SK-N-SH treated with all-trans-retinoic acid at 6 μM for 48 hours (cell line): ENCODE measurements around the gene MYCN.
A peak's percentile ranks its signal among the peaks of the same experiment; 100 is the strongest.
"Not testable (repeated sequence)": the region's sequence is repeated elsewhere in the genome, so short reads cannot be mapped to it uniquely, and the experiment has no call there.

Experiments used
- ATAC-seq: fragments of 200-7000 bp; cut with Tn5 transposase; 3 replicates; pipeline ENCODE4 v1.9.1; 2020; ENCODE audit warnings: mild to moderate bottlenecking, moderate library complexity
- ARNTL ChIP-seq: fragments of 450-650 bp; formaldehyde crosslinking; IDR thresholded peaks from 2 replicates; pipeline ENCODE4 v1.5.0; 2020; ENCODE audit warnings: low read depth, mild to moderate bottlenecking, moderate library complexity, borderline replicate concordance
- BACH2 ChIP-seq: fragments of 250-450 bp; sonication (Bioruptor Pico); IDR thresholded peaks from 2 replicates; pipeline ENCODE4 v1.9.0; 2021; ENCODE audit warnings: mild to moderate bottlenecking, borderline replicate concordance
- CREB5 ChIP-seq: fragments of 250-450 bp; sonication (Bioruptor Pico); IDR thresholded peaks from 2 replicates; pipeline ENCODE4 v1.5.1; 2020; ENCODE audit warnings: low read depth, mild to moderate bottlenecking, moderate library complexity
- CSRNP3 ChIP-seq: fragments of 250-450 bp; sonication (Bioruptor Pico); IDR thresholded peaks from 2 replicates; pipeline ENCODE4 v1.5.1; 2021; ENCODE audit warnings: mild to moderate bottlenecking, moderate library complexity
- ESRRG ChIP-seq: fragments of 250-450 bp; sonication (Bioruptor Pico); IDR thresholded peaks from 2 replicates; pipeline ENCODE4 v1.6.1; 2021; ENCODE audit warnings: mild to moderate bottlenecking
- GLIS3 ChIP-seq: fragments of 250-450 bp; sonication (Bioruptor Pico); IDR thresholded peaks from 2 replicates; pipeline ENCODE4 v1.5.0; 2020; ENCODE audit warnings: mild to moderate bottlenecking, moderate library complexity
- ISL1 ChIP-seq: fragments of 250-450 bp; sonication (Bioruptor Pico); IDR thresholded peaks from 2 replicates; pipeline ENCODE4 v2.1.2; 2022; ENCODE audit warnings: mild to moderate bottlenecking, moderate library complexity
- OSR1 ChIP-seq: fragments of 250-450 bp; sonication (Bioruptor Pico); IDR thresholded peaks from 2 replicates; pipeline ENCODE4 v1.8.0; 2022; ENCODE audit warnings: moderate library complexity, mild to moderate bottlenecking, inconsistent platforms
- POU6F1 ChIP-seq: fragments of 250-450 bp; sonication (Bioruptor Pico); IDR thresholded peaks from 2 replicates; pipeline ENCODE4 v1.8.0; 2021; ENCODE audit warnings: low read depth, mild to moderate bottlenecking, moderate library complexity, borderline replicate concordance
- PPARA ChIP-seq: fragments of 250-450 bp; sonication (Bioruptor Pico); IDR thresholded peaks from 2 replicates; pipeline ENCODE4 v1.5.0; 2020; ENCODE audit warnings: mild to moderate bottlenecking, borderline replicate concordance
- RARB ChIP-seq: fragments of 250-450 bp; sonication (Bioruptor Pico); IDR thresholded peaks from 2 replicates; pipeline ENCODE4 v1.8.0; 2021; ENCODE audit warnings: mild to moderate bottlenecking, moderate library complexity
- SNAI2 ChIP-seq: fragments of 250-450 bp; sonication (Bioruptor Pico); IDR thresholded peaks from 2 replicates; pipeline ENCODE4 v1.5.0; 2020; ENCODE audit warnings: mild to moderate bottlenecking, moderate library complexity
- TCF4 ChIP-seq: fragments of 250-450 bp; sonication (Bioruptor Pico); IDR thresholded peaks from 2 replicates; pipeline ENCODE4 v1.8.0; 2021; ENCODE audit warnings: mild to moderate bottlenecking, moderate library complexity, borderline replicate concordance
- ZC3H10 ChIP-seq: fragments of 250-450 bp; sonication (Bioruptor Pico); IDR thresholded peaks from 2 replicates; pipeline ENCODE4 v1.5.1; 2021; ENCODE audit warnings: mild to moderate bottlenecking, moderate library complexity
- ZFP3 ChIP-seq: fragments of 250-450 bp; sonication (Bioruptor Pico); IDR thresholded peaks from 2 replicates; pipeline ENCODE4 v1.5.0; 2020; ENCODE audit warnings: mild to moderate bottlenecking, moderate library complexity
- ZFP30 ChIP-seq: fragments of 450-650 bp; formaldehyde crosslinking; IDR thresholded peaks from 2 replicates; pipeline ENCODE4 v1.5.0; 2022; ENCODE audit warnings: mild to moderate bottlenecking, moderate library complexity
- ZNF565 ChIP-seq: fragments of 450-650 bp; formaldehyde crosslinking; conservative IDR thresholded peaks from 2 replicates; pipeline ENCODE4 v1.5.0; 2020; ENCODE audit warnings: low read depth, mild to moderate bottlenecking, moderate library complexity
- ZNF70 ChIP-seq: fragments of 450-650 bp; formaldehyde crosslinking; IDR thresholded peaks from 2 replicates; pipeline ENCODE4 v1.5.0; 2020; ENCODE audit warnings: mild to moderate bottlenecking, moderate library complexity
- ZNF8 ChIP-seq: fragments of 450-650 bp; formaldehyde crosslinking; IDR thresholded peaks from 2 replicates; pipeline ENCODE4 v1.5.0; 2020; ENCODE audit warnings: mild to moderate bottlenecking, moderate library complexity
- TF ChIP-seq, protein P1 (sequence below): fragments of 250-450 bp; sonication (Bioruptor Pico); IDR thresholded peaks from 2 replicates; pipeline ENCODE4 v1.5.0; 2020; ENCODE audit warnings: mild to moderate bottlenecking, moderate library complexity
- TF ChIP-seq, protein P2 (sequence below): fragments of 250-450 bp; sonication (Bioruptor Pico); IDR thresholded peaks from 2 replicates; pipeline ENCODE4 v1.8.0; 2020; ENCODE audit warnings: mild to moderate bottlenecking, moderate library complexity, borderline replicate concordance

The MYCN gene

DNA sequence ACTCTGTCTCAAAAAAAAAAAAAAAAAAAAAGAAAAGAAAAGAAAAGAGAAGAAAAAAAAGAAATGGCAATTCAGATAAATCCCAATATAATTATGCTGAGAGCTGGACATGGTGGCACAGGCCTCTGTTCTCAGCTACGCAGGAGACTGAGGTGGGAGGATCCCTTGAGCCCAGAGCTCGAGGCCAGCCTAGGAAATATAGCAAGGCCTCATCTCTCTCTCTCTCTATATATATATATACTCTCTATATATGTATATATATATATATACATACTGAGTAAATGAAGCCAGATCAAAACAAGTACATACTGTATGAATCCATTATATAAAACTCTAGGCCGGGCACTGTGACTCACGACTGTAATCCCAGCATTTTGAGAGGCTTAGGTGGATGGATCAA, 30.6 kb upstream of the MYCN start:
- ATAC-seq = no peak

DNA sequence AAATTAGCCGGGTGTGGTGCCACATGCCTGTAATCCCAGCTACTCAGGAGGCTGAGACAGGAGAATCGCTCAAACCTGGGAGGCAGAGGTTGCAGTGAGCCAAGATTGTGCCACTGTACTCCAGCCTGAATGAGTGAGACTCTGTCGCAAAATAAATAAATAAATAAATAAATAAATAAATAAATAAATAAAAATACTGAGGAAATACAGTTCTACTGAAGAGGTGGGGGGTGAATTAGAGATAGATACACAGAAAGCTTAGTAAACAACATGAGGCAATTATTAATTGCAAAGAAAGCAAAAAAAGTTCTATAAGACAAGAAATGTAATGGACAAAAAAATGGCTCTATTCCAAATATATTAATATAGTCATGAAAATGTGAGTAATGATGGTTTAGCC, 29.1 kb upstream of the MYCN start:
- not testable (repeated sequence) for ATAC-seq

More for the DNA sequence above, 30.6 kb upstream of the MYCN start:
- TF ChIP-seq ZC3H10 (CRISPR knock-in tag) (no peak), ISL1 (CRISPR knock-in tag) (no peak)

DNA sequence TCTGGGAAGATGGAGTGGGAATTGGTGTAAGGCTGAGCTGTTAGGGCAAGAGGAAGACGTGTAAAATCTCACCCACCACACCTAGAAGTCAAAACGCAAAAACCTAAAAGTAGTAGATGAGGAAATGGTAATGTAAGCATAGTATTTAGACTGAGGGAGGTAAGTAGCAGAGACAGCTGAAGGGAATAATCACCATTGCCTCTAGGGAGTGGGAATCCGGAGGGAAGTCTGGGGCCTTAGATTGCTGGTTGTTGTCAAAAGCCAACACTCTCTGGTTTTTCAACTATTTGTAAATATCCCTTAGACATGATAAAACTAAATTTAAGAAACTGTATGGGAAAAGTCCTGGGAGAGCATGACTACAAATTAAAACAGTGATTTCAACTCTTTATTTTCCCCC, 28.7 kb upstream of the MYCN start:
- ATAC-seq = no peak
- TF ChIP-seq ISL1 (CRISPR knock-in tag) = no peak
- TF ChIP-seq GLIS3 (CRISPR knock-in tag) = no peak
- TF ChIP-seq BACH2 (CRISPR knock-in tag) = no peak
- TF ChIP-seq ZNF565 (CRISPR knock-in tag) = no peak
- TF ChIP-seq ZC3H10 (CRISPR knock-in tag) = no peak
- TF ChIP-seq CSRNP3 (CRISPR knock-in tag) = no peak
- TF ChIP-seq PPARA (CRISPR knock-in tag) = no peak
- no peak for TF ChIP-seq ESRRG (CRISPR knock-in tag)
- no peak for TF ChIP-seq ARNTL (CRISPR knock-in tag)
- no peak for TF ChIP-seq RARB
- no peak for TF ChIP-seq CREB5 (CRISPR knock-in tag)
- TF ChIP-seq ZNF70 (CRISPR knock-in tag) = no peak
- TF ChIP-seq, all 23 proteins: peak for 0

DNA sequence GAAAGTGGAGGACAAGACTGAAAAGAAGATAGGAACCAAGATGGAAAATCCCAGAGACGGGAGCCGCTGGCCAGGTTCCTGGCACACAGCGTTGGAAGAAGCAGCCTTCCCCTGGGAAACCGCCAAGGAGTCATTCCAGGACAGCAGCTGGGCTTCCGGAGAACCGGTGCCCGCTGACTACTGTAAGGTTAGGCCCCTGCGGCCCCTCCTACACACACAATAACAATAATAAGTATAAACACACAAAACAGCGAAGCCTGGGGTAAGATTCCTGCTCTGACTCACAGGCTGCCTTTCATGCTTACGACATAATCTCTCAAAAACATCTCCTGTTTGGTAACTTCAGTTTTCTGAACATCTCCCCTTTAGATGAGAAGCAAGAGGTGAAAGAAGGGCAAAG, 28.1 kb upstream of the MYCN start:
- TF ChIP-seq ZFP3 (CRISPR knock-in tag) = no peak
- 0 out of 2 replicates have a peak, but pooled peaks have one; percentile 10 for TF ChIP-seq ISL1 (CRISPR knock-in tag)
- no peak for TF ChIP-seq TCF4
- TF ChIP-seq, protein P1, sequence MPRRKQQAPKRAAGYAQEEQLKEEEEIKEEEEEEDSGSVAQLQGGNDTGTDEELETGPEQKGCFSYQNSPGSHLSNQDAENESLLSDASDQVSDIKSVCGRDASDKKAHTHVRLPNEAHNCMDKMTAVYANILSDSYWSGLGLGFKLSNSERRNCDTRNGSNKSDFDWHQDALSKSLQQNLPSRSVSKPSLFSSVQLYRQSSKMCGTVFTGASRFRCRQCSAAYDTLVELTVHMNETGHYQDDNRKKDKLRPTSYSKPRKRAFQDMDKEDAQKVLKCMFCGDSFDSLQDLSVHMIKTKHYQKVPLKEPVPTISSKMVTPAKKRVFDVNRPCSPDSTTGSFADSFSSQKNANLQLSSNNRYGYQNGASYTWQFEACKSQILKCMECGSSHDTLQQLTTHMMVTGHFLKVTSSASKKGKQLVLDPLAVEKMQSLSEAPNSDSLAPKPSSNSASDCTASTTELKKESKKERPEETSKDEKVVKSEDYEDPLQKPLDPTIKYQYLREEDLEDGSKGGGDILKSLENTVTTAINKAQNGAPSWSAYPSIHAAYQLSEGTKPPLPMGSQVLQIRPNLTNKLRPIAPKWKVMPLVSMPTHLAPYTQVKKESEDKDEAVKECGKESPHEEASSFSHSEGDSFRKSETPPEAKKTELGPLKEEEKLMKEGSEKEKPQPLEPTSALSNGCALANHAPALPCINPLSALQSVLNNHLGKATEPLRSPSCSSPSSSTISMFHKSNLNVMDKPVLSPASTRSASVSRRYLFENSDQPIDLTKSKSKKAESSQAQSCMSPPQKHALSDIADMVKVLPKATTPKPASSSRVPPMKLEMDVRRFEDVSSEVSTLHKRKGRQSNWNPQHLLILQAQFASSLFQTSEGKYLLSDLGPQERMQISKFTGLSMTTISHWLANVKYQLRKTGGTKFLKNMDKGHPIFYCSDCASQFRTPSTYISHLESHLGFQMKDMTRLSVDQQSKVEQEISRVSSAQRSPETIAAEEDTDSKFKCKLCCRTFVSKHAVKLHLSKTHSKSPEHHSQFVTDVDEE (CRISPR knock-in tag) = no peak
- no peak for TF ChIP-seq OSR1
- TF ChIP-seq ZNF8 (CRISPR knock-in tag) = no peak

DNA sequence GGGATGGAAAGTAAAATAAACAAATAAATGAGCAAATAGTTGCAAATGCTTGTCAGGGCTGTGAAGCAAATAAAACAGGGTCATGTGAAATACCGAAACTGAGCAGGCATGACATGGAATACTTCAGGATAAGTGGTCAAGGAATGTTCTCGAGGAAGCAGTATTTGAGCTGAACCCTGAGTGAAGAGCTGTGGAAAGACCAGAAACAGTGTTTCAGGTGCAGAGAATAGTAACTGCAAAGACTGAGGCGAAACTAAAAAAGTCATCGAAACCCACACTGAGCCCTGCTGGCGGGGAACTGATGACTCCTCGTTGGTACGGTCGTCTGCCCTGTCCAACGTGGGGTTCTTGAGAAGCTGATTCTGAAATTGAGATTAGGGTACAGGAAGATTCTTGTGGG, 27.2 kb upstream of the MYCN start:
- no peak for ATAC-seq
- no peak for TF ChIP-seq OSR1
- TF ChIP-seq ZNF565 (CRISPR knock-in tag) = no peak
- TF ChIP-seq PPARA (CRISPR knock-in tag) = no peak
- TF ChIP-seq ZFP30 (CRISPR knock-in tag) = no peak
- TF ChIP-seq ESRRG (CRISPR knock-in tag) = no peak
- TF ChIP-seq ZC3H10 (CRISPR knock-in tag) = no peak
- TF ChIP-seq, protein P2, sequence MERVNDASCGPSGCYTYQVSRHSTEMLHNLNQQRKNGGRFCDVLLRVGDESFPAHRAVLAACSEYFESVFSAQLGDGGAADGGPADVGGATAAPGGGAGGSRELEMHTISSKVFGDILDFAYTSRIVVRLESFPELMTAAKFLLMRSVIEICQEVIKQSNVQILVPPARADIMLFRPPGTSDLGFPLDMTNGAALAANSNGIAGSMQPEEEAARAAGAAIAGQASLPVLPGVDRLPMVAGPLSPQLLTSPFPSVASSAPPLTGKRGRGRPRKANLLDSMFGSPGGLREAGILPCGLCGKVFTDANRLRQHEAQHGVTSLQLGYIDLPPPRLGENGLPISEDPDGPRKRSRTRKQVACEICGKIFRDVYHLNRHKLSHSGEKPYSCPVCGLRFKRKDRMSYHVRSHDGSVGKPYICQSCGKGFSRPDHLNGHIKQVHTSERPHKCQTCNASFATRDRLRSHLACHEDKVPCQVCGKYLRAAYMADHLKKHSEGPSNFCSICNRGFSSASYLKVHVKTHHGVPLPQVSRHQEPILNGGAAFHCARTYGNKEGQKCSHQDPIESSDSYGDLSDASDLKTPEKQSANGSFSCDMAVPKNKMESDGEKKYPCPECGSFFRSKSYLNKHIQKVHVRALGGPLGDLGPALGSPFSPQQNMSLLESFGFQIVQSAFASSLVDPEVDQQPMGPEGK (CRISPR knock-in tag) = no peak
- TF ChIP-seq RARB = no peak
- no peak for TF ChIP-seq ZNF70 (CRISPR knock-in tag)
- TF ChIP-seq ZFP3 (CRISPR knock-in tag) = no peak
- TF ChIP-seq TCF4 = no peak
- no peak for TF ChIP-seq POU6F1 (CRISPR knock-in tag)
- TF ChIP-seq, protein P1 (CRISPR knock-in tag) = no peak
- no peak for TF ChIP-seq SNAI2 (CRISPR knock-in tag)

More for the DNA sequence above, 28.1 kb upstream of the MYCN start:
- ATAC-seq = no peak
